NCI-H1417 (cell line): ENCODE data around the gene USP30.

Source experiments
- DNase-seq, 3 experiments: peaks; one replicate each; lab custom pipeline; 2025; lab: John Stamatoyannopoulos, UW

Gene USP30

DNA sequence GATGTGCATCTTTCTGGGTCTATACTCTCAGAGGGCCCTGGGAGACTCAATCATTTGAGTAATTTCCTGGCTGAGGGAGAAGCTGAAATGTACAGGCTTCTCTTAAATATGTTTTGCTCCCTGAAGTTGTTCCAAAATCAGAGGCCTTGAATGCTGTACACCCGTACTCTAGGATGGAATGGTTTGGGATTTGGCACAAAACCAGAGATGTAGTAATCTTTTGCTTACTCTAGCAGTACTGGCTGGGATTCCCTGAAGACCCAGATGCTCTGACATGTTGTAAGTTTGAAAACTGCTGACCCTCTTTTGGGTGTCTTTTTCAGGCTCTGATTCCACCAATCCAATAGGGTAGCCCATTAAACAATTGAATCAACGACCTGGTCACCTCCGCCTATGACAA lies 74.4 kb downstream of the USP30 start:
- no peak for DNase-seq

- DNase-seq = no peak
These were observed 75.3 kb downstream of the USP30 start for GRCh38 chr12:109127533-109128242.

DNA sequence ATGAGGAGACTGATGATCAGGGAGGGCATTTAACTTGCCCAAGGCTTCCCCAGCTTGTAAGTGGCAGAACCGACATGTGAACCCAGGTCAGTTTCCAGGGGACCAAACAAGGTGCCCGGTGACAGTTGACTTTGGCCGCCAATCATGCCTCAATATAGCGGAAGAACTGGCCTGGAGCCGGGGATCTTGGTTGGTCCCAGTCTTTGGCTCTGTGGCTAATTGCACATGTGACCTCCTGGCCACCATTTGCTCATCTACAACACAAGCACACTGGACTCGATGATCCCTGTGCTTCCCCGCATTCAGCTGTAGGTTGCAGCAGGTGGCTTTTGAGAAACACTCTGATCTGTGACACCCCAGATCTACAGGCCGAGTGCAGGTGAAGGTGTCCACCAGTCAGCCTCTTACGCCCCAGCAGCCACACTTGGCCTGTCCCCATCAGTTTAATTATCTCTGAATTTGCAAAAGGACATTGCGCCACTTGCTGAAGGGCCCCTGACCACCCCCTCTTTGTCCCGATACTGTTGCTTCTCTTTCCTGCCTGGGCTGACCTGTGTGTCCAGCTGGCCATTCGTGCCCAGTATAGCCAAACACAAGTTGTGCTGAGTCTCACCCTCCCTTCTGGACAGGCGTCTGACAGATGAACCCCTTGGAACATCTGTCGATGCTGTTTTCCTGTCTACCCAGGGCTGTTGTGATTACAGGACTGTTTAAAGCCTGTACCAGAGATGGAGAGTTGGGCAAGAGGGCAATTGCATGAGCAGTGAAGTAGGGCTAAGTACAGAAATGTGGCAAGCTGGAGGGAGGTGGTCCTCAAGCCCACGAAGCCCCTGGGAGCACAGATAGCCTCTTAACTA lies 78.1 kb downstream of the USP30 start:
- DNase-seq = no peak

GRCh38 chr12:109131154-109132050 lies 79.0 kb downstream of the USP30 start:
- peak in 2 of 3 experiments; percentile 27 to 54 for DNase-seq

GRCh38 chr12:109134186-109134917 lies 82.0 kb downstream of the USP30 start:
- DNase-seq = peak in 1 of 3 experiments; percentile 18

- DNase-seq = no peak
These were observed 84.7 kb downstream of the USP30 start for GRCh38 chr12:109137055-109137454.
